ENCODE results near the gene SFT2D1. TPM values are rescaled to one million over a fixed set of nuclear protein-coding genes. Genes with fewer than 3 reads are reported as not detected.

SFT2D1 gene
- total RNA-seq, 2 donors from 2014 or later = 40.7 to 67.5 TPM

GRCh38 chr6:166301611-166302529, 40.5 kb downstream of the SFT2D1 start:
- Mint-ChIP-seq H3K27me3 (peaks cover 38 to 59% of the 10 kb centered on the region in 2 donors), H3K36me3 (no peaks in the 10 kb centered on the region), H3K4me3 (no peak overlapping the region), H3K4me1 (ENCODE audit: low read depth in 2 of 2) (no peaks in the 10 kb centered on the region), H3K27ac (no peak overlapping the region), H3K9me3 (no peaks in the 10 kb centered on the region)
- DNase-seq (ENCODE audit: low spot score) = no peak
- no peak for ATAC-seq

DNA sequence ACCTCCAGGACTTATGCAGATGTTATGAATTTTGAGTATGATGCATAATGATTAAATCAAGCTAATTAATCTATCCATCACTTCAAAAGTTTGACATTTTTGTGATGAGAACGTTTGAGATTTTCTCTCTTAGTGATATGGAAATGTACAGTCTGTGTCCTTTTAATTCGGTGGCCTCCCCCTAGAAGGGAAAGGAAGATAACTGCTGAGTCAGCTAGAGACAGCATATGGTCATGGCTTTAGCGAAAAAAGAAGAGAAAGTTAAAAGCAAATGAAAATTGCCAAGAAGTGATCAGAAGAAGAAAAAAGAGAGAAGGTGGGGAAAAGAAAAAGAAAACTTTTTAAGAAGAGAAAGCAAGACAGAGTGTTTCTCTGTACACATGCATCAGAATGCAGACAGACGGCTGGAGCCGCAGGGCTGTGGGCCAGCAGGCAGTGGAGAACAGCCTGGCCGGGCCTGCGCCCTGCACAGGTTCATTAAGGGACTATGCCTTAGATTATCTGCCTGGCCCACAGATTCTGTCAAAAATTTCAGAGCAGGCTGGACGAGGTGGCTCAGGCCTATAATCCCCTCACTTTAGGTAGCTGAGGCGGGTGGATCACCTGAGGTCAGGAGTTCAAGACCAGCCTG, 41.9 kb downstream of the SFT2D1 start:
- no peaks in the 10 kb centered on the region for H3K4me1 Mint-ChIP-seq (ENCODE audit: low read depth in 2 of 2)

GRCh38 chr6:166297606-166298005, 44.7 kb downstream of the SFT2D1 start:
- H3K27me3 Mint-ChIP-seq = peaks cover 31 to 40% of the 10 kb centered on the region in 2 donors

More for the DNA sequence above, 41.9 kb downstream of the SFT2D1 start:
- ATAC-seq (no peak), DNase-seq (ENCODE audit: low spot score) (no peak)
- no peaks in the 10 kb centered on the region for H3K36me3 Mint-ChIP-seq
- no peak overlapping the region for H3K27ac Mint-ChIP-seq
- H3K4me3 Mint-ChIP-seq = no peak overlapping the region
- H3K27me3 Mint-ChIP-seq = peaks cover 37 to 53% of the 10 kb centered on the region in 2 donors
- H3K9me3 Mint-ChIP-seq = no peaks in the 10 kb centered on the region

DNA sequence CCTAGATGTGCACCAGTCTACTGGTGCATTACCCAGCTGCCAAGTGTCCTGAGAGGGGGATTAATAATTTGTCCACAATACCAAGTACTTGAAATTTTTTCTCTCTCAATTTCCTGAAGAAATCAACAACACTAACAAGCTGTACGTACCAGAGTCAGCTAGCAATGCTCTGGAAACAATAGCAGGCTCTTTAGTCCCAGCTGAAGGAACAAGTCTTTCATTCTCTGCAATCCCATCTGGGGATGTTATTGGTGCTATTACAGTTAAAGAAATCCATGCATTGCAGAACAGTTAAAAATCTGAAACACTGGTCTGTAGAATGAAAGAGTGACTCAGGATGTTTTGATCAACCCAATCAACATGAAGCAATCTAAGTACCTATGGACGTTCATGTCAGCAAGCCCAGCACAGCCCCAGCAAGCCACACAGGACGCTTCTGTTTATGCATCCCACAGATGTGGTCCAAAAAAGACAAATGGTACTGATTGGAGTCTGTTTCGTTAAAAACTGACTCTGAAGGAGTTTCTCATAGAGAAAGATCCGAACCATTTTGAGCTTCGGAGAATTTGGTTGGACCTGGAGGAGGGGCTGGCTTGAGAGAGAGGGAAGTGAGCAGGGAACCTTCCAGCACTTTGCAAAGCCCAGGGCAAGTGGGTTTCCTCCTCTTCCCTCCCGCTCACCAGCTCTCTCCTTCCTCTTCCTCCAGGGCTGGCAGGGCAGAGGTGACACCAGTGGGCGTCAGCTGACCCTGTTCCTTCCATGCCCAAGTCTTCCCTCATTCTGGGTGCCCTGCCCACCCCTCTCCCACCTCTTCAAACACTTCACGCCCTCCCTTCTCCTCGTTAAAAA, 46.1 kb downstream of the SFT2D1 start:
- Mint-ChIP-seq H3K27me3 (peaks cover 30 to 47% of the 10 kb centered on the region in 2 donors), H3K27ac (no peak overlapping the region), H3K4me1 (ENCODE audit: low read depth in 2 of 2) (no peaks in the 10 kb centered on the region), H3K4me3 (no peak overlapping the region), H3K36me3 (no peaks in the 10 kb centered on the region), H3K9me3 (no peaks in the 10 kb centered on the region)
- DNase-seq (ENCODE audit: low spot score) (no peak), ATAC-seq (no peak)

More at GRCh38 chr6:166297606-166298005, 44.7 kb downstream of the SFT2D1 start:
- DNase-seq (ENCODE audit: low spot score) (no peak), ATAC-seq (peak in 1 of 2 donors; percentile 38)
- no peak overlapping the region for H3K27ac Mint-ChIP-seq
- no peak overlapping the region for H3K4me3 Mint-ChIP-seq
- H3K4me1 Mint-ChIP-seq (ENCODE audit: low read depth in 2 of 2) = no peaks in the 10 kb centered on the region
- no peaks in the 10 kb centered on the region for H3K36me3 Mint-ChIP-seq
- no peaks in the 10 kb centered on the region for H3K9me3 Mint-ChIP-seq

- H3K27me3 Mint-ChIP-seq = peaks cover 28 to 39% of the 10 kb centered on the region in 2 donors
- no peak for DNase-seq (ENCODE audit: low spot score)
- H3K9me3 Mint-ChIP-seq = no peaks in the 10 kb centered on the region
- no peak overlapping the region for H3K4me3 Mint-ChIP-seq
- H3K4me1 Mint-ChIP-seq (ENCODE audit: low read depth in 2 of 2) = no peaks in the 10 kb centered on the region
- H3K27ac Mint-ChIP-seq = no peak overlapping the region
- no peak for ATAC-seq
- no peaks in the 10 kb centered on the region for H3K36me3 Mint-ChIP-seq
Observed at GRCh38 chr6:166293731-166294584, 48.4 kb downstream of the SFT2D1 start.

- H3K9me3 Mint-ChIP-seq = no peaks in the 10 kb centered on the region
- no peak overlapping the region for H3K27ac Mint-ChIP-seq
Observed at GRCh38 chr6:166289207-166290060, 52.9 kb downstream of the SFT2D1 start.

GRCh38 chr6:166286839-166287271, 55.5 kb downstream of the SFT2D1 start:
- Mint-ChIP-seq H3K9me3 (no peaks in the 10 kb centered on the region), H3K27me3 (peaks cover 16 to 32% of the 10 kb centered on the region in 2 donors), H3K36me3 (no peaks in the 10 kb centered on the region), H3K4me3 (no peak overlapping the region), H3K4me1 (ENCODE audit: low read depth in 2 of 2) (no peaks in the 10 kb centered on the region), H3K27ac (no peak overlapping the region)
- no peak for DNase-seq (ENCODE audit: low spot score)
- ATAC-seq = no peak

More at GRCh38 chr6:166289207-166290060, 52.9 kb downstream of the SFT2D1 start:
- no peak overlapping the region for H3K4me3 Mint-ChIP-seq
- peaks cover 15 to 30% of the 10 kb centered on the region in 2 donors for H3K27me3 Mint-ChIP-seq
- DNase-seq (ENCODE audit: low spot score) (no peak), ATAC-seq (peak; percentile 48 to 66)
- no peaks in the 10 kb centered on the region for H3K36me3 Mint-ChIP-seq
- no peaks in the 10 kb centered on the region for H3K4me1 Mint-ChIP-seq (ENCODE audit: low read depth in 2 of 2)

DNA sequence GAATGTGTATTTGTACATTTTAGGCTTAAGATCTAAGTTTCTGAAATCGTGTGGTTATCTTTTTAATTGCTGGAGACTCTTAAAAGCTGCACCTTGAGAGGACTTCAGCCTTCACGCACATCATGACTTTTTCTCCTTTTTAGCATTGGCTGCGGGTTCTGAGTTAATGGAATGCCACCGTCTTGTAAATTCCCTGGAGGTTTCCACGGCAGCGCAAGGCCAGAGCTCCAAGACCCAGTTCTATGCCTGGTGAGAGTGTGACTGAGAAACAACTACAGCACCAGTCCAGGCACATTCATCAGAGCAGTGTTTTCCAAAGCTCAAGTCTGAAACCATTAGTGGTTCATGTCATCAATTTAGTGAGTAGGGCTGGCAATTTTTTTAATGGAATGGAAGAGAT, 57.1 kb downstream of the SFT2D1 start:
- Mint-ChIP-seq H3K9me3 (no peaks in the 10 kb centered on the region), H3K36me3 (no peaks in the 10 kb centered on the region), H3K27ac (no peak overlapping the region), H3K4me3 (no peak overlapping the region), H3K27me3 (peaks cover 18 to 40% of the 10 kb centered on the region in 2 donors), H3K4me1 (ENCODE audit: low read depth in 2 of 2) (no peaks in the 10 kb centered on the region)
- ATAC-seq = no peak
- no peak for DNase-seq (ENCODE audit: low spot score)

DNA sequence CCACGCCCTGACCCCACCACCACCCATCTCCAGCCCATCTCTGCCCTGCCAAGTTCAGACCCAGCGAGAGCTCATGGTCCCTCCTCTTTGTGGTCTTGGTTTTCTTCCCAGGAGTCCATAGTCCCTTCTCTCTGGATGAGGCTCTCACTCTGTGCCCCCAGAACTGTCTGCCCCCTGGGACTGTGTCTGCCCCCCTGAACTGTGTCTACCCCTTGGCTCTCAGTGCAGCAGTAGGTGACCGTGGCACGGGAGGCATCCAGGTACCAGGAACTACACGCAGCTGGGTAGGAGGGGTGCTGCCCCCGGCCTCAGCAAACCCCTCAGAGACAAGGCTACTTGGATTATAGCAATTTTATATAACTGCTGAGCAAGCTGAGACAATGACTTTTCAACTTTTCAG, 57.7 kb downstream of the SFT2D1 start:
- Mint-ChIP-seq H3K9me3 (no peaks in the 10 kb centered on the region), H3K27ac (no peak overlapping the region), H3K4me1 (ENCODE audit: low read depth in 2 of 2) (no peaks in the 10 kb centered on the region), H3K36me3 (no peaks in the 10 kb centered on the region), H3K27me3 (peaks cover 17 to 46% of the 10 kb centered on the region in 2 donors), H3K4me3 (no peak overlapping the region)
- peak; percentile 17 to 25 for ATAC-seq
- DNase-seq (ENCODE audit: low spot score) = no peak

DNA sequence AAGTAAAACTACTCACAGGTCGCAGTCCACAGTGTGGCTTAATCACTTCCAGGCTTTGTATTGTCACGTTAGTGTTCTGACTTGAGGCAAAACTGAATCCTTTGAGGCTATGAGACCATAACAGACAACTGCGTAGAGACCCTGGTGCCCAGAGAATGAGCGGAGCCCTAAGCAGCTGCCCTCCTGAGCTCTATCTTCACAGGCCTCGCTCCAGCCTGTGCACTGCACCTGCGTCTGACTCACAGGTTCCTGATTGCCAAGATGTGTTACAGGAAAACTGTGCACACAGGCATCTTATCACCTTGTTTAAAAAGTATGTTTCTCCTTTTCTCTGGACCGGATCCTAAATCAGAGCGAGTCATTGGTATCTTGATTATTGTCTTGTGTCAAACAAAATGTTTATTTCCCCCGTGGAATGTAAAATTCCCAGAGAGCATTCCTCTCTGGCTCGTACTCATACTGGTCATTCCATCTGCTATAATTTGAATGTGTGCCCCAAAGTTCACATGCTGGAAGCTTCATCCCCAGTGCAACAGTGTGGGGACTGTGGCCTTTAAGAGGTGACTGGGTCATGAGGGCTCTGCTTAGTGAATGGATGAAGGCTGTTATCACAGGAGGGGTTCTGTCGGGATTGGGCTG, 59.8 kb downstream of the SFT2D1 start:
- peaks cover 18 to 48% of the 10 kb centered on the region in 2 donors for H3K27me3 Mint-ChIP-seq
- no peak overlapping the region for H3K4me3 Mint-ChIP-seq
- ATAC-seq (no peak), DNase-seq (ENCODE audit: low spot score) (no peak)
- H3K9me3 Mint-ChIP-seq = no peaks in the 10 kb centered on the region
- H3K4me1 Mint-ChIP-seq (ENCODE audit: low read depth in 2 of 2) = no peaks in the 10 kb centered on the region
- no peak overlapping the region for H3K27ac Mint-ChIP-seq
- H3K36me3 Mint-ChIP-seq = no peaks in the 10 kb centered on the region

- DNase-seq (ENCODE audit: low spot score) = no peak
- Mint-ChIP-seq H3K4me1 (ENCODE audit: low read depth in 2 of 2) (peaks cover 1% of the 10 kb centered on the region in 2 donors), H3K4me3 (no peak overlapping the region), H3K27me3 (peaks cover 18 to 61% of the 10 kb centered on the region in 2 donors), H3K9me3 (no peaks in the 10 kb centered on the region), H3K36me3 (no peaks in the 10 kb centered on the region), H3K27ac (no peak overlapping the region)
- ATAC-seq = no peak
Observed at GRCh38 chr6:166281104-166281503, 61.2 kb downstream of the SFT2D1 start.

- ATAC-seq (no peak), DNase-seq (ENCODE audit: low spot score) (no peak)
- peaks cover 19 to 60% of the 10 kb centered on the region in 2 donors for H3K27me3 Mint-ChIP-seq
- no peak overlapping the region for H3K27ac Mint-ChIP-seq
- H3K4me1 Mint-ChIP-seq (ENCODE audit: low read depth in 2 of 2) = peaks cover 8% of the 10 kb centered on the region in 2 donors
- no peak overlapping the region for H3K4me3 Mint-ChIP-seq
- no peaks in the 10 kb centered on the region for H3K36me3 Mint-ChIP-seq
- H3K9me3 Mint-ChIP-seq = no peaks in the 10 kb centered on the region
Observed at GRCh38 chr6:166279393-166279679, 63.0 kb downstream of the SFT2D1 start.

Measured in natural killer cell treated with Interleukin-12 subunit alpha and Interleukin-12 subunit beta and Interleukin-15 and Interleukin-18, amount 100 ng/mL, for 72 hours (primary cell).